Mammary epithelial cell (primary cell): ENCODE results near the gene FAM193A.

Experiments
- EZH2 ChIP-seq: IDR thresholded peaks from 2 replicates; pipeline ENCODE4 v1.6.1; 2012; ENCODE audit warnings: low read length, inconsistent platforms, borderline replicate concordance
- TF ChIP-seq, protein P1 (sequence below), 2 donors: IDR thresholded peaks in 1 of 2; conservative IDR thresholded peaks in 1 of 2; 2 replicates each; pipeline ENCODE4 v1.5.1; 2011 to 2012; ENCODE audit warnings: inconsistent platforms in 2 of 2, low read length in 2 of 2, mild to moderate bottlenecking in 2 of 2, control low read depth in 1 of 2, low read depth in 1 of 2; ENCODE audit not compliant: insufficient read depth in 1 of 2; ENCODE audit errors: extremely low read depth in 1 of 2

DNA sequence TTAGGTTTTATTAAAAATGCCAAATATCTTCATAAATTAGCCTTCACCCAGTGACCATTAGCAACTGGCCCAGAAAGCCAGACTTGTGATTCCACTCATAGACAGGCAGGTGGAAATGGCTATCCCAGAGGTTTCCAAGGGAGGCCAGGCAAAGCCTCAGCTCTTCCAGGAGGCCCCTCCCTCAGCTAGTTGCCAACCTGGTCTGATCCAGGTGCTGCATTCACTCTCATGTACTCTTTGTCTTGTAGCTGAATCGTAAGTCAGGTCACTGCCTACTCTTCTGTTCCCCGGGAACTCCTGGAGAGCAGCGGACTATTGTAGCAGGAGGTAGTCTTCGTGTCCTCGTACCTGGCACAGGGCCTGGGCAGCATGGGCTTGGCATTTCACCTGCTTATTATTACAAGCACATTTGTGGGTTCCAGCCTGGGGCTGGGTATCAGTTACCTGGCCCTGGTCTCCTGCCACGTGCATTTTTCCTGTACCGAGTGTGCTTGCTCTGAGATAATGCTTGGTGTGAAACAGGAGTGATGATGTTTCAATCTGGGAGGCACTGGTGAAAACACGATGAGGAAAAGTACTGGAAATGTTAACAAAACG, 101.6 kb downstream of the FAM193A start:
- TF ChIP-seq, protein P1, sequence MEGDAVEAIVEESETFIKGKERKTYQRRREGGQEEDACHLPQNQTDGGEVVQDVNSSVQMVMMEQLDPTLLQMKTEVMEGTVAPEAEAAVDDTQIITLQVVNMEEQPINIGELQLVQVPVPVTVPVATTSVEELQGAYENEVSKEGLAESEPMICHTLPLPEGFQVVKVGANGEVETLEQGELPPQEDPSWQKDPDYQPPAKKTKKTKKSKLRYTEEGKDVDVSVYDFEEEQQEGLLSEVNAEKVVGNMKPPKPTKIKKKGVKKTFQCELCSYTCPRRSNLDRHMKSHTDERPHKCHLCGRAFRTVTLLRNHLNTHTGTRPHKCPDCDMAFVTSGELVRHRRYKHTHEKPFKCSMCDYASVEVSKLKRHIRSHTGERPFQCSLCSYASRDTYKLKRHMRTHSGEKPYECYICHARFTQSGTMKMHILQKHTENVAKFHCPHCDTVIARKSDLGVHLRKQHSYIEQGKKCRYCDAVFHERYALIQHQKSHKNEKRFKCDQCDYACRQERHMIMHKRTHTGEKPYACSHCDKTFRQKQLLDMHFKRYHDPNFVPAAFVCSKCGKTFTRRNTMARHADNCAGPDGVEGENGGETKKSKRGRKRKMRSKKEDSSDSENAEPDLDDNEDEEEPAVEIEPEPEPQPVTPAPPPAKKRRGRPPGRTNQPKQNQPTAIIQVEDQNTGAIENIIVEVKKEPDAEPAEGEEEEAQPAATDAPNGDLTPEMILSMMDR (conservative IDR thresholded peaks at IDR 0.05 in 1 of 2, IDR thresholded peaks at IDR 0.05 in 1 of 2; ENCODE audit: extremely low read depth in 1 of 2, insufficient read depth in 1 of 2, low read depth in 1 of 2, low read length in 2 of 2) = no peak
- no peak for TF ChIP-seq EZH2
